PC-3 (cell line): ENCODE results near the gene PYROXD2. TPM values are rescaled to one million over a fixed set of nuclear protein-coding genes. Genes with fewer than 3 reads are reported as not detected.
A peak's percentile ranks its signal among the peaks of the same experiment; 100 is the strongest.

Experiments used
- ATAC-seq: fragments of 200-7000 bp; cut with Tn5 transposase; 2 replicates; pipeline ENCODE4 v1.9.1; 2020; ENCODE audit warnings: mild to moderate bottlenecking, moderate library complexity
- BruUV-seq: library from RNA; stranded (reverse); fragments of 400-500 nt; replicated peaks from 2 replicates; lab custom pipeline; 2021; lab: Mats Ljungman, UMichigan
- CTCF ChIA-PET: fragments of 300-600 bp; sonication (Branson Sonifier 250); formaldehyde crosslinking; loops from one replicate; lab custom pipeline; 2022; ENCODE audit warnings: antibody characterized with exemption; lab: Charles Lee
- POLR2A ChIA-PET: fragments of 300-600 bp; sonication (Branson Sonifier 250); formaldehyde crosslinking; loops from one replicate; lab custom pipeline; 2022; ENCODE audit warnings: antibody characterized with exemption; ENCODE audit not compliant: unreplicated experiment; lab: Charles Lee
- DNase-seq: peaks from one replicate; pipeline ENCODE4 v3.0.0-alpha.2; 2015
- H2AFZ ChIP-seq: fragments of 300-600 bp; sonication (generic); 2 replicates; pipeline ENCODE4 v1.6.0; 2016; ENCODE audit warnings: antibody characterized with exemption, low read length
- H3F3A ChIP-seq: fragments of 300-600 bp; sonication (generic); one replicate; pipeline ENCODE4 v1.6.0; 2017; ENCODE audit warnings: antibody characterized with exemption, low read length, control low read depth, mild to moderate bottlenecking; ENCODE audit not compliant: unreplicated experiment
- H3K27ac ChIP-seq: fragments of 300-600 bp; sonication (generic); 2 replicates; pipeline ENCODE4 v1.5.1; 2016; ENCODE audit warnings: mild to moderate bottlenecking, low read length
- H3K27me3 ChIP-seq: fragments of 300-600 bp; sonication (generic); 2 replicates; pipeline ENCODE4 v1.6.1; 2016; ENCODE audit warnings: low read length, mixed read lengths
- H3K36me3 ChIP-seq: fragments of 300-600 bp; sonication (generic); 2 replicates; pipeline ENCODE4 v1.6.1; 2016; ENCODE audit warnings: low read depth, mixed run types, low read length, mixed read lengths
- H3K4me1 ChIP-seq: fragments of 300-600 bp; sonication (generic); 2 replicates; pipeline ENCODE4 v1.5.1; 2016; ENCODE audit warnings: low read length; ENCODE audit not compliant: insufficient read depth
- H3K4me2 ChIP-seq: fragments of 300-600 bp; sonication (generic); 2 replicates; pipeline ENCODE4 v1.6.0; 2016; ENCODE audit warnings: low read length
- H3K4me3 ChIP-seq: fragments of 300-600 bp; sonication (generic); 2 replicates; pipeline ENCODE4 v1.5.1; 2016; ENCODE audit warnings: mild to moderate bottlenecking, low read length, mixed read lengths
- H3K79me2 ChIP-seq: fragments of 300-600 bp; sonication (generic); 2 replicates; pipeline ENCODE4 v1.6.1; 2017; ENCODE audit warnings: low read length, mixed read lengths
- H3K9ac ChIP-seq: fragments of 300-600 bp; sonication (generic); 2 replicates; pipeline ENCODE4 v1.6.0; 2016; ENCODE audit warnings: mild to moderate bottlenecking, low read length
- H3K9me2 ChIP-seq: fragments of 300-600 bp; sonication (generic); replicated peaks from 2 replicates; pipeline ENCODE4 v1.6.1; 2016; ENCODE audit warnings: mixed run types, low read length, mixed read lengths
- H3K9me3 ChIP-seq: fragments of 300-600 bp; sonication (generic); 2 replicates; pipeline ENCODE4 v1.6.1; 2016; ENCODE audit warnings: low read length, mixed read lengths
- H4K20me1 ChIP-seq: fragments of 300-600 bp; sonication (generic); 2 replicates; pipeline ENCODE4 v1.6.1; 2016; ENCODE audit warnings: low read length, mixed read lengths
- EZH2 ChIP-seq: fragments of 300-600 bp; sonication (generic); IDR thresholded peaks from one replicate; pipeline ENCODE4 v1.6.1; 2017; ENCODE audit warnings: antibody characterized with exemption, mild to moderate bottlenecking, low read length; ENCODE audit not compliant: unreplicated experiment
- EZH2phosphoT487 ChIP-seq: fragments of 300-600 bp; sonication (generic); IDR thresholded peaks from 2 replicates; pipeline ENCODE4 v1.6.1; 2018; ENCODE audit warnings: mild to moderate bottlenecking, antibody characterized with exemption, low read length, borderline replicate concordance
- intact Hi-C: fragments of 100-400 bp; cut with micrococcal nuclease; formaldehyde crosslinking; loops from 2 replicates; pipeline ENCODE4 v1.9.0; 2023
- total RNA-seq: library from RNA; depleted of rRNA; stranded (reverse); fragments of >200 nt; gene quantifications from 2 replicates; pipeline ENCODE4 v1.2.3, GENCODE V29; 2014
- TF ChIP-seq, protein P1 (sequence below): fragments of 300-600 bp; sonication (generic); conservative IDR thresholded peaks from 2 replicates; pipeline ENCODE4 v1.5.1; 2017; ENCODE audit warnings: antibody characterized with exemption, low read depth, mild to moderate bottlenecking, low read length

The PYROXD2 gene
- total RNA-seq, 1 experiment from 2014 or later, result 3.1 TPM

GRCh38 chr10:98354491-98354890, 60.5 kb downstream of the PYROXD2 start:
- no peak for ATAC-seq
- intact Hi-C loops, result no loop called here
- Histone ChIP-seq H3K36me3 (no peaks in the 10 kb centered on the region), H3K27me3 (no peaks in the 10 kb centered on the region), H3K4me2 (no peak overlapping the region), H3K4me1 (no peaks in the 10 kb centered on the region), H3K27ac (no peak overlapping the region), H3K4me3 (no peak overlapping the region), H4K20me1 (no peaks in the 10 kb centered on the region), H3F3A (no peaks in the 10 kb centered on the region), H3K9ac (no peak overlapping the region), H3K79me2 (no peaks in the 10 kb centered on the region), H2AFZ (no peak overlapping the region), H3K9me2 (no peaks in the 10 kb centered on the region), H3K9me3 (no peaks in the 10 kb centered on the region)
- CTCF ChIA-PET, result no interaction called here
- no peak for DNase-seq
- POLR2A ChIA-PET, result no interaction called here
- TF ChIP-seq EZH2phosphoT487 (no peak), EZH2 (no peak)
- TF ChIP-seq, protein P1, sequence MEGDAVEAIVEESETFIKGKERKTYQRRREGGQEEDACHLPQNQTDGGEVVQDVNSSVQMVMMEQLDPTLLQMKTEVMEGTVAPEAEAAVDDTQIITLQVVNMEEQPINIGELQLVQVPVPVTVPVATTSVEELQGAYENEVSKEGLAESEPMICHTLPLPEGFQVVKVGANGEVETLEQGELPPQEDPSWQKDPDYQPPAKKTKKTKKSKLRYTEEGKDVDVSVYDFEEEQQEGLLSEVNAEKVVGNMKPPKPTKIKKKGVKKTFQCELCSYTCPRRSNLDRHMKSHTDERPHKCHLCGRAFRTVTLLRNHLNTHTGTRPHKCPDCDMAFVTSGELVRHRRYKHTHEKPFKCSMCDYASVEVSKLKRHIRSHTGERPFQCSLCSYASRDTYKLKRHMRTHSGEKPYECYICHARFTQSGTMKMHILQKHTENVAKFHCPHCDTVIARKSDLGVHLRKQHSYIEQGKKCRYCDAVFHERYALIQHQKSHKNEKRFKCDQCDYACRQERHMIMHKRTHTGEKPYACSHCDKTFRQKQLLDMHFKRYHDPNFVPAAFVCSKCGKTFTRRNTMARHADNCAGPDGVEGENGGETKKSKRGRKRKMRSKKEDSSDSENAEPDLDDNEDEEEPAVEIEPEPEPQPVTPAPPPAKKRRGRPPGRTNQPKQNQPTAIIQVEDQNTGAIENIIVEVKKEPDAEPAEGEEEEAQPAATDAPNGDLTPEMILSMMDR, result no peak
- BruUV-seq, result no TSS peak

DNA sequence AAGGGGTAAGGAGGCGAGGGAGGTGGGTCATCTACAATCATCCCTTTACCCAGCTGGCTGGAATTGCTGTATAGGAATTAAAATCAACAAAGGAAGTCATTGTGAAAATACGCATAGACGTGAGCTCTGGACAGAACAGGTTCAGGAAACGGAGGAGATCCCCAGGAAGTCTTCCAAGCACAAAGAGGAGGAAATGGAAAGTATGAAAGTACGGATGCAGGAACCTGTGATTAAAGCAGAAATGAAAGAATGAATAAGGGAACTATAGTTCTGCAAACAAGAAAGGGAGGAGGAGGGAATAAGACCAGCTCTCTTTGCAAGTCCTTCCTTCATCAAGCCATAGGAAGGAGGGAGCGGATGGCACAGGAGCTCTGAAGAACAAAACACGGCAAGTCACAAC, 61.8 kb downstream of the PYROXD2 start:
- Histone ChIP-seq H3K9me2 (no peaks in the 10 kb centered on the region), H3K4me3 (no peak overlapping the region), H3K9me3 (no peaks in the 10 kb centered on the region), H3K9ac (no peak overlapping the region), H3F3A (no peaks in the 10 kb centered on the region), H2AFZ (0 out of 2 replicates have a peak overlapping the region, but pooled peaks have one; percentile 26), H3K4me1 (no peaks in the 10 kb centered on the region), H3K27me3 (no peaks in the 10 kb centered on the region), H3K36me3 (no peaks in the 10 kb centered on the region), H3K27ac (peak overlapping the region; percentile 26; the same call in 1 of the 2 replicates), H3K79me2 (no peaks in the 10 kb centered on the region), H3K4me2 (0 out of 2 replicates have a peak overlapping the region, but pooled peaks have one; percentile 1), H4K20me1 (no peaks in the 10 kb centered on the region)
- intact Hi-C loops, result loop anchor here (2.0 kb wide), 1 partner anchor 20 kb away; no protein-coding TSS in a partner anchor
- POLR2A ChIA-PET, result no interaction called here
- CTCF ChIA-PET, result no interaction called here
- peak; percentile 73 for ATAC-seq
- no TSS peak for BruUV-seq
- TF ChIP-seq EZH2 (no peak), EZH2phosphoT487 (no peak)
- TF ChIP-seq, protein P1, result no peak
- DNase-seq, result peak; percentile 26

GRCh38 chr10:98351831-98352402, 63.1 kb downstream of the PYROXD2 start:
- no peaks in the 10 kb centered on the region for H3K27me3 ChIP-seq
- no peaks in the 10 kb centered on the region for H3K4me1 ChIP-seq
- H3K4me3 ChIP-seq, result no peak overlapping the region
- intact Hi-C loops, result loop anchor here (2.0 kb wide), 1 partner anchor 19 kb away; no protein-coding TSS in a partner anchor
- H3K4me2 ChIP-seq, result no peak overlapping the region
- no peak overlapping the region for H3K9ac ChIP-seq
- BruUV-seq, result no TSS peak
- no peak overlapping the region for H3K27ac ChIP-seq
- ChIA-PET POLR2A (no interaction called here), CTCF (no interaction called here)
- no peaks in the 10 kb centered on the region for H3F3A ChIP-seq
- H4K20me1 ChIP-seq, result no peaks in the 10 kb centered on the region
- H2AFZ ChIP-seq, result no peak overlapping the region
- no peaks in the 10 kb centered on the region for H3K9me2 ChIP-seq
- no peaks in the 10 kb centered on the region for H3K79me2 ChIP-seq
- TF ChIP-seq EZH2 (no peak), EZH2phosphoT487 (no peak)
- TF ChIP-seq, protein P1, result no peak
- H3K36me3 ChIP-seq, result no peaks in the 10 kb centered on the region
- no peak for DNase-seq
- H3K9me3 ChIP-seq, result no peaks in the 10 kb centered on the region
- no peak for ATAC-seq
